Right renal pelvis (tissue), 4 donors: ENCODE data around the gene LAMP1. TPM values are rescaled to one million over a fixed set of nuclear protein-coding genes. Genes with fewer than 3 reads are reported as not detected.

Experiments
- polyA plus RNA-seq, 4 donors: library from polyadenylated mRNA; unstranded; fragments of 120-200 nt; gene quantifications; one replicate each; pipeline ENCODE4 v1.2.1, GENCODE V29; 2013; ENCODE audit not compliant: insufficient read length in 4 of 4

LAMP1 gene
- polyA plus RNA-seq, 4 donors: 190 to 196 (median 190) TPM

Other genes starting within 250 kb of the LAMP1 start
- 1 to 10 TPM; 2.0 to 4.7 (median 3.1) TPM for gene F7, start 191.4 kb upstream of the LAMP1 start, polyA plus RNA-seq
- gene F10, start 174.4 kb upstream of the LAMP1 start, polyA plus RNA-seq: 10 to 100 TPM; 17.8 to 26.6 (median 21.3) TPM
- gene PROZ, start 138.6 kb upstream of the LAMP1 start, polyA plus RNA-seq: 1 to 10 TPM in 3 of 4 donors, under 1 TPM in 1; 0.96 to 2.8 (median 2.1) TPM
- gene PCID2, start 88.6 kb upstream of the LAMP1 start, polyA plus RNA-seq: 10 to 100 TPM; 50.1 to 61.5 (median 56.0) TPM
- 10 to 100 TPM; 74.6 to 85.3 (median 82.0) TPM for gene CUL4A, start 87.6 kb upstream of the LAMP1 start, polyA plus RNA-seq
- 10 to 100 TPM; 11.5 to 21.7 (median 16.9) TPM for gene GRTP1, start 66.9 kb downstream of the LAMP1 start, polyA plus RNA-seq
- gene ADPRHL1, start 156.2 kb downstream of the LAMP1 start, polyA plus RNA-seq: 1 to 10 TPM; 2.6 to 4.1 (median 3.7) TPM
- 10 to 100 TPM; 18.5 to 23.4 (median 22.0) TPM for gene DCUN1D2, start 193.5 kb downstream of the LAMP1 start, polyA plus RNA-seq